GM23338 (cell line): ENCODE measurements around the gene GALNT16. TPM values are rescaled to one million over a fixed set of nuclear protein-coding genes. Genes with fewer than 3 reads are reported as not detected.
A peak's percentile ranks its signal among the peaks of the same experiment; 100 is the strongest.

Source experiments
- ATAC-seq: fragments of 200-7000 bp; cut with Tn5 transposase; 3 replicates; pipeline ENCODE4 v1.9.1; 2020
- DNase-seq: peaks from one replicate; pipeline ENCODE4 v3.0.0-alpha.2; 2015; ENCODE audit warnings: low spot score
- H2AFZ ChIP-seq: fragments of 200-600 bp; sonication (generic); 2 replicates; pipeline ENCODE4 v1.8.0; 2016; ENCODE audit warnings: antibody characterized with exemption, mild to moderate bottlenecking, moderate library complexity
- H3F3A ChIP-seq: fragments of 200-600 bp; sonication (generic); replicated peaks from 2 replicates; pipeline ENCODE4 v1.8.0; 2017; ENCODE audit warnings: antibody characterized with exemption, mixed run types, low read depth
- H3K27ac ChIP-seq: fragments of 200-600 bp; sonication (generic); 2 replicates; pipeline ENCODE4 v1.6.1; 2016; ENCODE audit warnings: low read depth
- H3K27me3 ChIP-seq: fragments of 200-600 bp; sonication (generic); 2 replicates; pipeline ENCODE4 v1.8.0; 2016; ENCODE audit warnings: mild to moderate bottlenecking, mixed run types, moderate library complexity; ENCODE audit not compliant: insufficient read depth
- H3K36me3 ChIP-seq: fragments of 200-600 bp; sonication (generic); 2 replicates; pipeline ENCODE4 v1.8.0; 2016; ENCODE audit warnings: mild to moderate bottlenecking; ENCODE audit not compliant: insufficient read depth
- H3K4me1 ChIP-seq: fragments of 200-600 bp; sonication (generic); 2 replicates; pipeline ENCODE4 v1.8.0; 2016; ENCODE audit warnings: mild to moderate bottlenecking, moderate library complexity; ENCODE audit not compliant: insufficient read depth
- H3K4me2 ChIP-seq: fragments of 200-600 bp; sonication (generic); 2 replicates; pipeline ENCODE4 v1.7.1; 2017; ENCODE audit warnings: mixed run types
- H3K4me3 ChIP-seq: fragments of 200-600 bp; sonication (generic); 2 replicates; pipeline ENCODE4 v1.6.1; 2016; ENCODE audit warnings: mixed run types
- H3K79me2 ChIP-seq: fragments of 200-600 bp; sonication (generic); replicated peaks from 2 replicates; pipeline ENCODE4 v1.8.0; 2017; ENCODE audit warnings: mild to moderate bottlenecking; ENCODE audit not compliant: insufficient read depth
- H3K9me2 ChIP-seq: fragments of 200-600 bp; sonication (generic); 2 replicates; pipeline ENCODE4 v1.8.0; 2017; ENCODE audit not compliant: insufficient read depth
- H4K20me1 ChIP-seq: fragments of 200-600 bp; sonication (generic); replicated peaks from 2 replicates; pipeline ENCODE4 v1.8.0; 2017; ENCODE audit warnings: mild to moderate bottlenecking; ENCODE audit not compliant: insufficient read depth
- H3K27ac Mint-ChIP-seq: 2 replicates; pipeline ENCODE4 v1.8.0; 2020; ENCODE audit warnings: inconsistent platforms, mild to moderate bottlenecking, moderate library complexity, mixed read lengths
- H3K27me3 Mint-ChIP-seq: 3 replicates; pipeline ENCODE4 v1.8.0; 2022; ENCODE audit warnings: low read depth, mild to moderate bottlenecking, moderate library complexity, mixed read lengths, inconsistent platforms; ENCODE audit not compliant: insufficient read depth, poor library complexity
- H3K36me3 Mint-ChIP-seq: 3 replicates; pipeline ENCODE4 v1.8.0; 2021; ENCODE audit warnings: low read depth, mild to moderate bottlenecking, inconsistent platforms, moderate library complexity, mixed read lengths
- H3K4me1 Mint-ChIP-seq: 3 replicates; pipeline ENCODE4 v1.8.0; 2020; ENCODE audit warnings: mild to moderate bottlenecking, inconsistent platforms, mixed read lengths
- H3K4me3 Mint-ChIP-seq: 3 replicates; pipeline ENCODE4 v1.8.0; 2021; ENCODE audit warnings: moderate library complexity, mild to moderate bottlenecking, inconsistent platforms, mixed read lengths
- H3K9me3 Mint-ChIP-seq: 3 replicates; pipeline ENCODE4 v1.8.0; 2020; ENCODE audit warnings: moderate library complexity, mild to moderate bottlenecking, inconsistent platforms, mixed read lengths
- CTCF ChIP-seq, 2 experiments: fragments of 200-600 bp in 1 of 2; sonication (generic) in 1 of 2; conservative IDR thresholded peaks; 2 replicates each; pipeline versions ENCODE4 v1.5.1 to v1.6.1; 2016 to 2017; ENCODE audit warnings: antibody characterized with exemption in 2 of 2, low read depth in 2 of 2, mild to moderate bottlenecking in 2 of 2, moderate library complexity in 1 of 2
- ZNF114 ChIP-seq: fragments of 250-450 bp; sonication (Bioruptor Pico); IDR thresholded peaks from 2 replicates; pipeline ENCODE4 v1.5.0; 2020; ENCODE audit warnings: mild to moderate bottlenecking, moderate library complexity
- ZNF462 ChIP-seq: fragments of 250-450 bp; sonication (Bioruptor Pico); IDR thresholded peaks from 2 replicates; pipeline ENCODE4 v1.5.0; 2020; ENCODE audit warnings: mild to moderate bottlenecking, moderate library complexity
- polyA plus RNA-seq: library from polyadenylated mRNA; unstranded; fragments of >200 nt; fragmentation: Nextera tagmentation; extraction: Ambion mirVana; gene quantifications from 2 replicates; pipeline ENCODE4 v1.2.1, GENCODE V29; 2016
- total RNA-seq: library from RNA; depleted of rRNA; stranded (reverse); fragments of >200 nt; shearing (Covaris generic); gene quantifications from 2 replicates; pipeline ENCODE4 v1.2.3, GENCODE V29; 2014

Gene GALNT16
- total and polyA plus RNA-seq, 2 experiments from 2014 or later, result 1.5 to 2.9 TPM

- ATAC-seq, result peak; percentile 100
- Histone ChIP-seq H3K27ac (no peak overlapping the region), H3K4me1 (no peaks in the 10 kb centered on the region), H2AFZ (no peak overlapping the region), H4K20me1 (no peaks in the 10 kb centered on the region), H3K36me3 (no peaks in the 10 kb centered on the region), H3K79me2 (no peaks in the 10 kb centered on the region), H3K4me3 (no peak overlapping the region), H3K4me2 (no peak overlapping the region), H3K9me2 (no peaks in the 10 kb centered on the region), H3F3A (no peaks in the 10 kb centered on the region), H3K27me3 (no peaks in the 10 kb centered on the region)
- Mint-ChIP-seq H3K36me3 (no peaks in the 10 kb centered on the region), H3K4me1 (no peaks in the 10 kb centered on the region), H3K27ac (no peak overlapping the region), H3K27me3 (peaks cover 3% of the 10 kb centered on the region), H3K4me3 (no peak overlapping the region), H3K9me3 (no peaks in the 10 kb centered on the region)
- TF ChIP-seq CTCF (conservative IDR thresholded peaks at IDR 0.05; ENCODE audit: low read depth in 2 of 2) (peak; percentile 53 to 69), ZNF462 (CRISPR knock-in tag) (no peak), ZNF114 (CRISPR knock-in tag) (no peak)
- DNase-seq, result peak; percentile 71
These were observed 39.5 kb downstream of the GALNT16 start for GRCh38 chr14:69299286-69300035.
